OCI-LY1 (cell line): ENCODE measurements around the gene HTRA3.

Experiments
- H2AFZ ChIP-seq: fragments of 200-600 bp; sonication (generic), shearing (Covaris generic); 2 replicates; pipeline ENCODE4 v1.6.0; 2014; ENCODE audit warnings: antibody characterized with exemption, mild to moderate bottlenecking, low read length
- H3F3A ChIP-seq: fragments of 200-600 bp; sonication (generic), shearing (Covaris generic); 2 replicates; pipeline ENCODE4 v1.6.0; 2014; ENCODE audit warnings: mild to moderate bottlenecking, antibody characterized with exemption, low read length, moderate library complexity; ENCODE audit not compliant: insufficient read depth
- H3K27ac ChIP-seq: fragments of 200-600 bp; sonication (generic); 2 replicates; pipeline ENCODE4 v1.5.1; 2014; ENCODE audit warnings: low read length, mixed run types, mild to moderate bottlenecking, low read depth; ENCODE audit not compliant: poor library complexity, severe bottlenecking
- H3K27me3 ChIP-seq: fragments of 200-600 bp; sonication (generic); 2 replicates; pipeline ENCODE4 v1.6.0; 2014; ENCODE audit warnings: antibody characterized with exemption, mild to moderate bottlenecking, low read length, moderate library complexity; ENCODE audit not compliant: insufficient read depth
- H3K36me3 ChIP-seq: fragments of 200-600 bp; sonication (generic); 2 replicates; pipeline ENCODE4 v1.6.1; 2014; ENCODE audit warnings: mild to moderate bottlenecking, antibody characterized with exemption, low read length, moderate library complexity, mixed read lengths; ENCODE audit not compliant: insufficient read depth
- H3K4me1 ChIP-seq: fragments of 200-600 bp; sonication (generic); 2 replicates; pipeline ENCODE4 v1.5.1; 2014; ENCODE audit warnings: mild to moderate bottlenecking, low read length, moderate library complexity; ENCODE audit not compliant: insufficient read depth, severe bottlenecking
- H3K4me2 ChIP-seq: fragments of 200-600 bp; sonication (generic), shearing (Covaris generic); 2 replicates; pipeline ENCODE4 v1.6.1; 2014; ENCODE audit warnings: low read length
- H3K4me3 ChIP-seq: fragments of 200-600 bp; sonication (generic); 2 replicates; pipeline ENCODE4 v1.5.1; 2014; ENCODE audit warnings: low read length, low read depth, mild to moderate bottlenecking, mixed read lengths; ENCODE audit not compliant: poor library complexity, severe bottlenecking
- H3K79me2 ChIP-seq: fragments of 200-600 bp; shearing (Covaris generic); 2 replicates; pipeline ENCODE4 v1.6.1; 2016; ENCODE audit warnings: mixed run types, low read length, mixed read lengths; ENCODE audit not compliant: insufficient read depth
- H3K9ac ChIP-seq: fragments of 200-600 bp; sonication (generic), shearing (Covaris generic); 2 replicates; pipeline ENCODE4 v1.6.1; 2014; ENCODE audit warnings: mild to moderate bottlenecking, low read length, mixed read lengths
- H3K9me2 ChIP-seq: fragments of 200-600 bp; sonication (generic), shearing (Covaris generic); 2 replicates; pipeline ENCODE4 v1.6.1; 2014; ENCODE audit warnings: low read depth, mild to moderate bottlenecking, low read length, mixed read lengths
- H3K9me3 ChIP-seq: fragments of 200-600 bp; shearing (Covaris generic); 2 replicates; pipeline ENCODE4 v1.6.1; 2014; ENCODE audit warnings: low read length, mixed read lengths
- H4K20me1 ChIP-seq: fragments of 200-600 bp; sonication (generic), shearing (Covaris generic); 2 replicates; pipeline ENCODE4 v1.6.0; 2016; ENCODE audit warnings: mild to moderate bottlenecking, low read length; ENCODE audit not compliant: insufficient read depth
- CTCF ChIP-seq: fragments of 200-600 bp; sonication (generic), shearing (Covaris generic); IDR thresholded peaks from 2 replicates; pipeline ENCODE4 v1.5.1; 2017; ENCODE audit warnings: mild to moderate bottlenecking, antibody characterized with exemption, low read length, moderate library complexity, mixed read lengths
- EZH2 ChIP-seq: fragments of 200-600 bp; sonication (generic), shearing (Covaris generic); IDR thresholded peaks from 2 replicates; pipeline ENCODE4 v1.8.0; 2017; ENCODE audit warnings: borderline replicate concordance, mixed run types, mild to moderate bottlenecking, antibody characterized with exemption, low read length, moderate library complexity, mixed read lengths

Gene HTRA3

GRCh38 chr4:8334786-8335460, 65.4 kb downstream of the HTRA3 start:
- Histone ChIP-seq H3K27ac (no peak overlapping the region), H3F3A (no peaks in the 10 kb centered on the region), H3K36me3 (no peaks in the 10 kb centered on the region; the same call in 1 of the 2 replicates), H3K4me2 (no peak overlapping the region), H3K9me3 (no peaks in the 10 kb centered on the region), H3K4me3 (no peak overlapping the region), H3K27me3 (no peaks in the 10 kb centered on the region), H4K20me1 (no peaks in the 10 kb centered on the region), H3K9ac (no peak overlapping the region), H2AFZ (no peak overlapping the region), H3K9me2 (no peaks in the 10 kb centered on the region), H3K79me2 (no peaks in the 10 kb centered on the region), H3K4me1 (peaks cover 5% of the 10 kb centered on the region)
- TF ChIP-seq EZH2 (no peak), CTCF (no peak)

- no peak overlapping the region for H3K9ac ChIP-seq
- no peaks in the 10 kb centered on the region; the same call in 1 of the 2 replicates for H3K36me3 ChIP-seq
- no peaks in the 10 kb centered on the region for H3K9me3 ChIP-seq
- no peak for TF ChIP-seq EZH2
- no peak for TF ChIP-seq CTCF
- H3K27ac ChIP-seq, result no peak overlapping the region
- H3K4me3 ChIP-seq, result no peak overlapping the region
- no peak overlapping the region for H2AFZ ChIP-seq
- no peak overlapping the region for H3K4me2 ChIP-seq
- no peaks in the 10 kb centered on the region for H3K9me2 ChIP-seq
- H3K79me2 ChIP-seq, result no peaks in the 10 kb centered on the region
- H4K20me1 ChIP-seq, result no peaks in the 10 kb centered on the region
- no peaks in the 10 kb centered on the region for H3K27me3 ChIP-seq
- peaks cover 5% of the 10 kb centered on the region for H3K4me1 ChIP-seq
- no peaks in the 10 kb centered on the region for H3F3A ChIP-seq
Observed at GRCh38 chr4:8335848-8336247, 66.3 kb downstream of the HTRA3 start.

GRCh38 chr4:8336412-8337075, 67.0 kb downstream of the HTRA3 start:
- Histone ChIP-seq H3K9me3 (no peaks in the 10 kb centered on the region), H3K9ac (no peak overlapping the region), H3K9me2 (no peaks in the 10 kb centered on the region), H3K27ac (no peak overlapping the region), H3K4me3 (no peak overlapping the region), H3F3A (no peaks in the 10 kb centered on the region), H2AFZ (no peak overlapping the region), H3K4me1 (no peaks in the 10 kb centered on the region), H3K36me3 (no peaks in the 10 kb centered on the region; the same call in 1 of the 2 replicates), H3K79me2 (no peaks in the 10 kb centered on the region), H3K27me3 (no peaks in the 10 kb centered on the region), H4K20me1 (no peaks in the 10 kb centered on the region), H3K4me2 (no peak overlapping the region)
- TF ChIP-seq CTCF (no peak), EZH2 (no peak)
